HEK293 (cell line): ENCODE data around the gene RPS28.
A peak's percentile ranks its signal among the peaks of the same experiment; 100 is the strongest.

Source experiments
- GLI4 ChIP-seq: fragments of 450-650 bp; formaldehyde crosslinking; IDR thresholded peaks from 2 replicates; pipeline ENCODE4 v1.5.1; 2016; ENCODE audit warnings: missing biosample characterization, missing genetic modification characterization
- GLIS1 ChIP-seq: fragments of 450-650 bp; formaldehyde crosslinking; IDR thresholded peaks from 2 replicates; pipeline ENCODE4 v1.5.1; 2016; ENCODE audit warnings: missing biosample characterization, missing genetic modification characterization
- HOXA7 ChIP-seq: sonication (generic); formaldehyde crosslinking; IDR thresholded peaks from 2 replicates; pipeline ENCODE4 v1.8.1; 2022; ENCODE audit warnings: missing genetic modification reagents, borderline replicate concordance
- HOXC10 ChIP-seq: sonication (generic); formaldehyde crosslinking; IDR thresholded peaks from 2 replicates; pipeline ENCODE4 v1.8.1; 2023; ENCODE audit warnings: mild to moderate bottlenecking, missing genetic modification reagents
- KLF7 ChIP-seq: fragments of 450-650 bp; formaldehyde crosslinking; IDR thresholded peaks from 2 replicates; pipeline ENCODE4 v1.5.1; 2016; ENCODE audit warnings: missing biosample characterization, missing genetic modification characterization, borderline replicate concordance
- MZF1 ChIP-seq: fragments of 450-650 bp; formaldehyde crosslinking; IDR thresholded peaks from 2 replicates; pipeline ENCODE4 v1.5.1; 2017; ENCODE audit warnings: missing biosample characterization, missing genetic modification characterization, borderline replicate concordance
- OSR2 ChIP-seq: fragments of 450-650 bp; formaldehyde crosslinking; IDR thresholded peaks from 2 replicates; pipeline ENCODE4 v1.5.1; 2016; ENCODE audit warnings: missing biosample characterization, missing genetic modification characterization
- OVOL3 ChIP-seq: fragments of 450-650 bp; formaldehyde crosslinking; IDR thresholded peaks from 2 replicates; pipeline ENCODE4 v1.5.1; 2016; ENCODE audit warnings: missing biosample characterization, missing genetic modification characterization
- SALL2 ChIP-seq: fragments of 450-650 bp; formaldehyde crosslinking; IDR thresholded peaks from 2 replicates; pipeline ENCODE4 v1.5.0; 2017; ENCODE audit warnings: missing biosample characterization, mild to moderate bottlenecking, missing genetic modification characterization, borderline replicate concordance
- SCRT1 ChIP-seq: fragments of 450-650 bp; formaldehyde crosslinking; IDR thresholded peaks from 2 replicates; pipeline ENCODE4 v1.5.1; 2016; ENCODE audit warnings: missing biosample characterization, missing genetic modification characterization, borderline replicate concordance
- SP2 ChIP-seq: fragments of 450-650 bp; formaldehyde crosslinking; IDR thresholded peaks from 2 replicates; pipeline ENCODE4 v1.5.1; 2016; ENCODE audit warnings: missing biosample characterization, missing genetic modification characterization
- TRIM28 ChIP-seq: IDR thresholded peaks from 2 replicates; pipeline ENCODE4 v1.6.1; 2011; ENCODE audit warnings: low read length, control low read depth, borderline replicate concordance
- ZFHX2 ChIP-seq: fragments of 450-650 bp; formaldehyde crosslinking; conservative IDR thresholded peaks from 2 replicates; pipeline ENCODE4 v1.5.1; 2016; ENCODE audit warnings: missing biosample characterization, missing genetic modification characterization
- ZFP37 ChIP-seq: fragments of 450-650 bp; formaldehyde crosslinking; IDR thresholded peaks from 2 replicates; pipeline ENCODE4 v1.5.1; 2016; ENCODE audit warnings: missing biosample characterization, missing genetic modification characterization
- ZFP69B ChIP-seq: fragments of 450-650 bp; formaldehyde crosslinking; IDR thresholded peaks from 2 replicates; pipeline ENCODE4 v1.5.1; 2016; ENCODE audit warnings: missing biosample characterization, missing genetic modification characterization
- ZNF140 ChIP-seq: fragments of 450-650 bp; formaldehyde crosslinking; IDR thresholded peaks from 2 replicates; pipeline ENCODE4 v1.5.1; 2016; ENCODE audit warnings: missing biosample characterization, missing genetic modification characterization
- ZNF146 ChIP-seq: fragments of 450-650 bp; formaldehyde crosslinking; IDR thresholded peaks from 2 replicates; pipeline ENCODE4 v1.5.1; 2016; ENCODE audit warnings: missing biosample characterization, missing genetic modification characterization
- ZNF16 ChIP-seq: fragments of 450-650 bp; formaldehyde crosslinking; IDR thresholded peaks from 2 replicates; pipeline ENCODE4 v1.5.1; 2016; ENCODE audit warnings: low read depth, missing biosample characterization, missing genetic modification characterization
- ZNF211 ChIP-seq: fragments of 450-650 bp; formaldehyde crosslinking; IDR thresholded peaks from 2 replicates; pipeline ENCODE4 v1.5.1; 2016; ENCODE audit warnings: low read depth, missing biosample characterization, missing genetic modification characterization
- ZNF221 ChIP-seq: fragments of 450-650 bp; formaldehyde crosslinking; IDR thresholded peaks from 2 replicates; pipeline ENCODE4 v1.5.1; 2017; ENCODE audit warnings: missing biosample characterization, missing genetic modification characterization, borderline replicate concordance
- ZNF239 ChIP-seq: fragments of 450-650 bp; formaldehyde crosslinking; IDR thresholded peaks from 2 replicates; pipeline ENCODE4 v1.5.1; 2016; ENCODE audit warnings: missing biosample characterization, missing genetic modification characterization
- ZNF366 ChIP-seq: fragments of 450-650 bp; formaldehyde crosslinking; conservative IDR thresholded peaks from 2 replicates; pipeline ENCODE4 v1.5.1; 2016; ENCODE audit warnings: missing biosample characterization, missing genetic modification characterization
- ZNF37A ChIP-seq: fragments of 450-650 bp; IDR thresholded peaks from 2 replicates; pipeline ENCODE4 v1.5.1; 2018; ENCODE audit warnings: missing biosample characterization, missing genetic modification characterization
- ZNF530 ChIP-seq: fragments of 450-650 bp; formaldehyde crosslinking; IDR thresholded peaks from 2 replicates; pipeline ENCODE4 v1.5.1; 2016; ENCODE audit warnings: low read depth, missing biosample characterization, missing genetic modification characterization
- ZNF555 ChIP-seq: fragments of 450-650 bp; formaldehyde crosslinking; conservative IDR thresholded peaks from 2 replicates; pipeline ENCODE4 v1.5.1; 2017; ENCODE audit warnings: missing biosample characterization, mild to moderate bottlenecking, missing genetic modification characterization, inconsistent platforms
- ZNF558 ChIP-seq: fragments of 450-650 bp; formaldehyde crosslinking; IDR thresholded peaks from 2 replicates; pipeline ENCODE4 v1.5.1; 2016; ENCODE audit warnings: missing biosample characterization, missing genetic modification characterization
- ZNF585B ChIP-seq: fragments of 450-650 bp; formaldehyde crosslinking; IDR thresholded peaks from 2 replicates; pipeline ENCODE4 v1.5.1; 2016; ENCODE audit warnings: missing biosample characterization, missing genetic modification characterization
- ZNF621 ChIP-seq: fragments of 450-650 bp; formaldehyde crosslinking; IDR thresholded peaks from 2 replicates; pipeline ENCODE4 v1.5.1; 2017; ENCODE audit warnings: missing biosample characterization, missing genetic modification characterization
- ZNF785 ChIP-seq: fragments of 450-650 bp; formaldehyde crosslinking; IDR thresholded peaks from 2 replicates; pipeline ENCODE4 v1.5.1; 2016; ENCODE audit warnings: missing biosample characterization, missing genetic modification characterization
- ZNF837 ChIP-seq: fragments of 450-650 bp; formaldehyde crosslinking; IDR thresholded peaks from 2 replicates; pipeline ENCODE4 v1.5.1; 2016; ENCODE audit warnings: missing biosample characterization, missing genetic modification characterization
- ZNF843 ChIP-seq: fragments of 450-650 bp; formaldehyde crosslinking; IDR thresholded peaks from 2 replicates; pipeline ENCODE4 v1.5.1; 2016; ENCODE audit warnings: missing biosample characterization, missing genetic modification characterization
- ZSCAN16 ChIP-seq: fragments of 450-650 bp; formaldehyde crosslinking; IDR thresholded peaks from 2 replicates; pipeline ENCODE4 v1.5.1; 2016; ENCODE audit warnings: missing biosample characterization, missing genetic modification characterization
- TF ChIP-seq, protein P1 (sequence below): fragments of 450-650 bp; formaldehyde crosslinking; IDR thresholded peaks from 2 replicates; pipeline ENCODE4 v1.5.1; 2016; ENCODE audit warnings: missing biosample characterization, missing genetic modification characterization
- TF ChIP-seq, protein P2 (sequence below): fragments of 450-650 bp; formaldehyde crosslinking; conservative IDR thresholded peaks from 2 replicates; pipeline ENCODE4 v1.5.1; 2016; ENCODE audit warnings: low read depth, missing biosample characterization, missing genetic modification characterization
- TF ChIP-seq, protein P3 (sequence below): fragments of 450-650 bp; formaldehyde crosslinking; optimal IDR thresholded peaks from 2 replicates; pipeline ENCODE3; 2016; ENCODE audit warnings: missing biosample characterization, mild to moderate bottlenecking, missing genetic modification characterization

RPS28 gene

DNA sequence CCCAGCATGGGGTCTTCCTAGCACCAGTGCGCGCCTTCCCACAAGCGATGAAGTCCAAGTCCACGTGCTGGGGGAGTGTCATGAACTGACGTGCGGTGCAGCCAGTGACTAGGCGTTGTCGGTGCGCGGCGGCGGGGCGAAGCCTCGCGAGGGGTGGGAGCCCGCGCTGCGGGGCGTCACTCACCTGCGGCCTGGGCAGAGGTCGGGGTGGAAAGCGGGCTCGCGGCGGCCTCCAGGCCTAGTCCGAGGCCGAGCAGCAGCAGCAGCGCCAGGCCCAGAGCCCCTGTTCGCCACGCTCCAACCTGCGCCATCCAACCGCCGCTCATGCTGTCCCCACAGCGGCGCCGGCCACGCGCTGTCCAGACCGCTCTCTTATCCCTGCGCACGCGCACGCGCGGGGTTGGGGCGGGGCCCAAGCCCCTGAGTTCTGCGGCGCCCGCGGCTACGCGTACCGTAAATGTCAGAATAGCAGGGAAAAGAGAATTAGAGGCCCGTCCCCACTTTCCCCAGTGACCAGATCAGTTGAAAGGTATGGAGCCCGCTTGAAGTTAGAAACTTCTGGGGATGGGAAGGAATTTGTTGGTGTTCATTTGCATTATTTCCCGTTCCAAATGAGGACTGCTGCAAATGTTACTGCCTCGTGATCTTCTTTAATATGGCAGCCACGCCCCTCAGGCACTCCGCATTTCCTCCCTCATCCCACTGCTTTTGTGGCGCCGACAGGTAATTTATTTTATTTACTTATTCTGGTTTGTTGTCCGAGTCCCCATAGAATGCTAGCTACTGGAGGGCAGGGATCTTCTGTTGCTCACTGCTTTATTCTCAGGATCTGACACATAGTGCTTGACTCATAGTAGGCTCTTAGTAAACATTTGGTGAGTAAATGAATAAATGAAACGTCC, 13.1 kb upstream of the RPS28 start, which contains the start of gene CD320 (continued):
- TF ChIP-seq, protein P1, sequence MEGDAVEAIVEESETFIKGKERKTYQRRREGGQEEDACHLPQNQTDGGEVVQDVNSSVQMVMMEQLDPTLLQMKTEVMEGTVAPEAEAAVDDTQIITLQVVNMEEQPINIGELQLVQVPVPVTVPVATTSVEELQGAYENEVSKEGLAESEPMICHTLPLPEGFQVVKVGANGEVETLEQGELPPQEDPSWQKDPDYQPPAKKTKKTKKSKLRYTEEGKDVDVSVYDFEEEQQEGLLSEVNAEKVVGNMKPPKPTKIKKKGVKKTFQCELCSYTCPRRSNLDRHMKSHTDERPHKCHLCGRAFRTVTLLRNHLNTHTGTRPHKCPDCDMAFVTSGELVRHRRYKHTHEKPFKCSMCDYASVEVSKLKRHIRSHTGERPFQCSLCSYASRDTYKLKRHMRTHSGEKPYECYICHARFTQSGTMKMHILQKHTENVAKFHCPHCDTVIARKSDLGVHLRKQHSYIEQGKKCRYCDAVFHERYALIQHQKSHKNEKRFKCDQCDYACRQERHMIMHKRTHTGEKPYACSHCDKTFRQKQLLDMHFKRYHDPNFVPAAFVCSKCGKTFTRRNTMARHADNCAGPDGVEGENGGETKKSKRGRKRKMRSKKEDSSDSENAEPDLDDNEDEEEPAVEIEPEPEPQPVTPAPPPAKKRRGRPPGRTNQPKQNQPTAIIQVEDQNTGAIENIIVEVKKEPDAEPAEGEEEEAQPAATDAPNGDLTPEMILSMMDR (tag by site-specific recombination), result no peak; the same call in 1 of the 2 replicates
- TF ChIP-seq OSR2 (tag by site-specific recombination), result peak; percentile 7; the same call in 1 of the 2 replicates
- no peak for TF ChIP-seq ZNF837
- TF ChIP-seq OVOL3 (tag by site-specific recombination), result no peak
- TF ChIP-seq HOXC10 (CRISPR knock-in tag), result no peak
- peak; percentile 84 for TF ChIP-seq SP2 (tag by site-specific recombination)
- TF ChIP-seq ZNF555 (tag by site-specific recombination), result no peak
- no peak for TF ChIP-seq ZNF211 (tag by site-specific recombination)
- no peak for TF ChIP-seq ZNF146 (tag by site-specific recombination)
- TF ChIP-seq KLF7 (tag by site-specific recombination), result peak; percentile 82; the same call in 1 of the 2 replicates
- peak; percentile 66 for TF ChIP-seq GLIS1 (tag by site-specific recombination)
- no peak for TF ChIP-seq ZNF239 (tag by site-specific recombination)
- TF ChIP-seq ZNF16 (tag by site-specific recombination), result no peak
- no peak for TF ChIP-seq SALL2 (tag by site-specific recombination)
- 0 out of 2 replicates have a peak, but pooled peaks have one; percentile 53 for TF ChIP-seq ZNF366 (tag by site-specific recombination)
- no peak; the same call in 1 of the 2 replicates for TF ChIP-seq SCRT1 (tag by site-specific recombination)
- no peak for TF ChIP-seq ZNF37A (tag by site-specific recombination)
- no peak for TF ChIP-seq GLI4 (tag by site-specific recombination)
- 0 out of 2 replicates have a peak, but pooled peaks have one; percentile 37 for TF ChIP-seq ZSCAN16
- no peak for TF ChIP-seq MZF1
- TF ChIP-seq ZNF585B (tag by site-specific recombination), result no peak
- TF ChIP-seq ZNF558 (tag by site-specific recombination), result 0 out of 2 replicates have a peak, but pooled peaks have one; percentile 31
- peak; percentile 66; the same call in 1 of the 2 replicates for TF ChIP-seq ZNF843 (tag by site-specific recombination)
- no peak for TF ChIP-seq ZNF221 (tag by site-specific recombination)
- TF ChIP-seq ZNF530 (tag by site-specific recombination), result no peak
- no peak for TF ChIP-seq ZNF621 (tag by site-specific recombination)
- no peak for TF ChIP-seq HOXA7
- peak; percentile 33; the same call in 1 of the 2 replicates for TF ChIP-seq ZFHX2 (tag by site-specific recombination)
- TF ChIP-seq, protein P2, sequence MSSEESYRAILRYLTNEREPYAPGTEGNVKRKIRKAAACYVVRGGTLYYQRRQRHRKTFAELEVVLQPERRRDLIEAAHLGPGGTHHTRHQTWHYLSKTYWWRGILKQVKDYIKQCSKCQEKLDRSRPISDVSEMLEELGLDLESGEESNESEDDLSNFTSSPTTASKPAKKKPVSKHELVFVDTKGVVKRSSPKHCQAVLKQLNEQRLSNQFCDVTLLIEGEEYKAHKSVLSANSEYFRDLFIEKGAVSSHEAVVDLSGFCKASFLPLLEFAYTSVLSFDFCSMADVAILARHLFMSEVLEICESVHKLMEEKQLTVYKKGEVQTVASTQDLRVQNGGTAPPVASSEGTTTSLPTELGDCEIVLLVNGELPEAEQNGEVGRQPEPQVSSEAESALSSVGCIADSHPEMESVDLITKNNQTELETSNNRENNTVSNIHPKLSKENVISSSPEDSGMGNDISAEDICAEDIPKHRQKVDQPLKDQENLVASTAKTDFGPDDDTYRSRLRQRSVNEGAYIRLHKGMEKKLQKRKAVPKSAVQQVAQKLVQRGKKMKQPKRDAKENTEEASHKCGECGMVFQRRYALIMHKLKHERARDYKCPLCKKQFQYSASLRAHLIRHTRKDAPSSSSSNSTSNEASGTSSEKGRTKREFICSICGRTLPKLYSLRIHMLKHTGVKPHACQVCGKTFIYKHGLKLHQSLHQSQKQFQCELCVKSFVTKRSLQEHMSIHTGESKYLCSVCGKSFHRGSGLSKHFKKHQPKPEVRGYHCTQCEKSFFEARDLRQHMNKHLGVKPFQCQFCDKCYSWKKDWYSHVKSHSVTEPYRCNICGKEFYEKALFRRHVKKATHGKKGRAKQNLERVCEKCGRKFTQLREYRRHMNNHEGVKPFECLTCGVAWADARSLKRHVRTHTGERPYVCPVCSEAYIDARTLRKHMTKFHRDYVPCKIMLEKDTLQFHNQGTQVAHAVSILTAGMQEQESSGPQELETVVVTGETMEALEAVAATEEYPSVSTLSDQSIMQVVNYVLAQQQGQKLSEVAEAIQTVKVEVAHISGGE, result no peak
- no peak for TF ChIP-seq ZNF140 (tag by site-specific recombination)
- TF ChIP-seq, protein P3, sequence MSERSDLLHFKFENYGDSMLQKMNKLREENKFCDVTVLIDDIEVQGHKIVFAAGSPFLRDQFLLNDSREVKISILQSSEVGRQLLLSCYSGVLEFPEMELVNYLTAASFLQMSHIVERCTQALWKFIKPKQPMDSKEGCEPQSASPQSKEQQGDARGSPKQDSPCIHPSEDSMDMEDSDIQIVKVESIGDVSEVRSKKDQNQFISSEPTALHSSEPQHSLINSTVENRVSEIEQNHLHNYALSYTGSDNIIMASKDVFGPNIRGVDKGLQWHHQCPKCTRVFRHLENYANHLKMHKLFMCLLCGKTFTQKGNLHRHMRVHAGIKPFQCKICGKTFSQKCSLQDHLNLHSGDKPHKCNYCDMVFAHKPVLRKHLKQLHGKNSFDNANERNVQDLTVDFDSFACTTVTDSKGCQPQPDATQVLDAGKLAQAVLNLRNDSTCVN (tag by site-specific recombination), result peak; percentile 100
- TF ChIP-seq ZNF785, result no peak; the same call in 1 of the 2 replicates
- peak; percentile 76; the same call in 1 of the 2 replicates for TF ChIP-seq TRIM28
- peak; percentile 62; the same call in 1 of the 2 replicates for TF ChIP-seq ZFP37
- TF ChIP-seq ZFP69B, result peak; percentile 81
